ENCODE data around the gene DCP1B.
A peak's percentile ranks its signal among the peaks of the same experiment; 100 is the strongest.

The DCP1B gene

GRCh38 chr12:1970331-1970900 lies 33.8 kb downstream of the DCP1B start:
- WGBS (ENCODE audit: extremely low coverage, insufficient coverage, low lambda C conversion rate) = no CpG with 5 or more reads among the region's 3 CpGs

GRCh38 chr12:1966561-1967226 lies 37.6 kb downstream of the DCP1B start:
- Histone ChIP-seq H3K9ac (ENCODE audit: low read length) (no peak overlapping the region), H4K5ac (ENCODE audit: low read length) (no peak overlapping the region), H3K18ac (ENCODE audit: low read length) (no peak overlapping the region), H3K79me1 (ENCODE audit: low read length) (no peaks in the 10 kb centered on the region), H3K4ac (ENCODE audit: low read depth, low read length) (no peak overlapping the region), H2BK15ac (replicated peaks; ENCODE audit: low read depth) (no peak overlapping the region), H2BK120ac (ENCODE audit: low read depth, low read length) (no peak overlapping the region), H3K27me3 (ENCODE audit: insufficient read depth, low read length, poor library complexity) (no peaks in the 10 kb centered on the region), H3K56ac (ENCODE audit: low read length) (no peak overlapping the region), H2AK5ac (ENCODE audit: low read length) (no peak overlapping the region), H3K23ac (ENCODE audit: low read length) (no peak overlapping the region), H4K8ac (ENCODE audit: low read depth, low read length) (no peak overlapping the region), H3K4me2 (ENCODE audit: low read length) (no peak overlapping the region), H3K4me1 (ENCODE audit: control insufficient read depth, low read depth, low read length) (peaks cover 2% of the 10 kb centered on the region), H3K27ac (ENCODE audit: low read depth, low read length) (no peak overlapping the region), H3K79me2 (ENCODE audit: control insufficient read depth, insufficient read depth, low read length) (no peaks in the 10 kb centered on the region), H3K4me3 (ENCODE audit: low read length) (no peak overlapping the region), H3K36me3 (ENCODE audit: control insufficient read depth, insufficient read depth, low read length) (no peaks in the 10 kb centered on the region), H2BK5ac (ENCODE audit: low read length) (no peak overlapping the region)
- no CpG with 5 or more reads among the region's 4 CpGs for WGBS (ENCODE audit: extremely low coverage, insufficient coverage, low lambda C conversion rate)
- DNase-seq = no peak

More at GRCh38 chr12:1970331-1970900, 33.8 kb downstream of the DCP1B start:
- Histone ChIP-seq H3K4me2 (ENCODE audit: low read length) (no peak overlapping the region), H3K56ac (ENCODE audit: low read length) (no peak overlapping the region), H3K4ac (ENCODE audit: low read depth, low read length) (no peak overlapping the region), H4K8ac (ENCODE audit: low read depth, low read length) (no peak overlapping the region), H2BK15ac (replicated peaks; ENCODE audit: low read depth) (no peak overlapping the region), H2BK5ac (ENCODE audit: low read length) (no peak overlapping the region), H2AK5ac (ENCODE audit: low read length) (no peak overlapping the region), H3K9ac (ENCODE audit: low read length) (no peak overlapping the region), H3K18ac (ENCODE audit: low read length) (no peak overlapping the region), H3K4me3 (ENCODE audit: low read length) (no peak overlapping the region), H3K36me3 (ENCODE audit: control insufficient read depth, insufficient read depth, low read length) (no peaks in the 10 kb centered on the region), H3K79me2 (ENCODE audit: control insufficient read depth, insufficient read depth, low read length) (no peaks in the 10 kb centered on the region), H3K79me1 (ENCODE audit: low read length) (no peaks in the 10 kb centered on the region), H2BK120ac (ENCODE audit: low read depth, low read length) (no peak overlapping the region), H4K5ac (ENCODE audit: low read length) (no peak overlapping the region), H3K27me3 (ENCODE audit: insufficient read depth, low read length, poor library complexity) (no peaks in the 10 kb centered on the region), H3K4me1 (ENCODE audit: control insufficient read depth, low read depth, low read length) (peaks cover 2% of the 10 kb centered on the region), H3K23ac (ENCODE audit: low read length) (no peak overlapping the region), H3K27ac (ENCODE audit: low read depth, low read length) (no peak overlapping the region)
- DNase-seq = peak; percentile 35

- Histone ChIP-seq H3K56ac (ENCODE audit: low read length) (no peak overlapping the region), H3K79me1 (ENCODE audit: low read length) (no peaks in the 10 kb centered on the region), H2BK15ac (replicated peaks; ENCODE audit: low read depth) (no peak overlapping the region), H3K4ac (ENCODE audit: low read depth, low read length) (no peak overlapping the region), H3K79me2 (ENCODE audit: control insufficient read depth, insufficient read depth, low read length) (no peaks in the 10 kb centered on the region), H3K4me2 (ENCODE audit: low read length) (no peak overlapping the region), H4K5ac (ENCODE audit: low read length) (no peak overlapping the region), H2BK5ac (ENCODE audit: low read length) (no peak overlapping the region), H3K23ac (ENCODE audit: low read length) (no peak overlapping the region), H3K4me1 (ENCODE audit: control insufficient read depth, low read depth, low read length) (peaks cover 2% of the 10 kb centered on the region), H3K27ac (ENCODE audit: low read depth, low read length) (no peak overlapping the region), H2BK120ac (ENCODE audit: low read depth, low read length) (no peak overlapping the region), H3K27me3 (ENCODE audit: insufficient read depth, low read length, poor library complexity) (no peaks in the 10 kb centered on the region), H4K8ac (ENCODE audit: low read depth, low read length) (no peak overlapping the region), H3K9ac (ENCODE audit: low read length) (no peak overlapping the region), H3K18ac (ENCODE audit: low read length) (no peak overlapping the region), H2AK5ac (ENCODE audit: low read length) (no peak overlapping the region), H3K36me3 (ENCODE audit: control insufficient read depth, insufficient read depth, low read length) (no peaks in the 10 kb centered on the region), H3K4me3 (ENCODE audit: low read length) (no peak overlapping the region)
- peak; percentile 1 for DNase-seq
- no CpG with 5 or more reads among the region's 2 CpGs for WGBS (ENCODE audit: extremely low coverage, insufficient coverage, low lambda C conversion rate)
Measured at GRCh38 chr12:1965916-1966315, 38.3 kb downstream of the DCP1B start.

- Histone ChIP-seq H2AK5ac (ENCODE audit: low read length) (no peak overlapping the region), H2BK5ac (ENCODE audit: low read length) (no peak overlapping the region), H3K23ac (ENCODE audit: low read length) (no peak overlapping the region), H3K79me2 (ENCODE audit: control insufficient read depth, insufficient read depth, low read length) (no peaks in the 10 kb centered on the region), H4K5ac (ENCODE audit: low read length) (no peak overlapping the region), H3K27ac (ENCODE audit: low read depth, low read length) (no peak overlapping the region), H3K4me1 (ENCODE audit: control insufficient read depth, low read depth, low read length) (no peaks in the 10 kb centered on the region), H3K79me1 (ENCODE audit: low read length) (no peaks in the 10 kb centered on the region), H4K8ac (ENCODE audit: low read depth, low read length) (no peak overlapping the region), H3K36me3 (ENCODE audit: control insufficient read depth, insufficient read depth, low read length) (no peaks in the 10 kb centered on the region), H2BK15ac (replicated peaks; ENCODE audit: low read depth) (no peak overlapping the region), H3K4me3 (ENCODE audit: low read length) (no peak overlapping the region), H3K4ac (ENCODE audit: low read depth, low read length) (no peak overlapping the region), H3K9ac (ENCODE audit: low read length) (no peak overlapping the region), H3K4me2 (ENCODE audit: low read length) (no peak overlapping the region), H3K56ac (ENCODE audit: low read length) (no peak overlapping the region), H3K27me3 (ENCODE audit: insufficient read depth, low read length, poor library complexity) (no peaks in the 10 kb centered on the region), H3K18ac (ENCODE audit: low read length) (no peak overlapping the region), H2BK120ac (ENCODE audit: low read depth, low read length) (no peak overlapping the region)
- no CpG with 5 or more reads among the region's 5 CpGs for WGBS (ENCODE audit: extremely low coverage, insufficient coverage, low lambda C conversion rate)
- no peak for DNase-seq
Measured at GRCh38 chr12:1962051-1963020, 41.9 kb downstream of the DCP1B start.

GRCh38 chr12:1956716-1957115 lies 47.5 kb downstream of the DCP1B start:
- Histone ChIP-seq H3K23ac (ENCODE audit: low read length) (no peak overlapping the region), H3K4me3 (ENCODE audit: low read length) (no peak overlapping the region), H2BK15ac (replicated peaks; ENCODE audit: low read depth) (no peak overlapping the region), H2AK5ac (ENCODE audit: low read length) (no peak overlapping the region), H3K4me1 (ENCODE audit: control insufficient read depth, low read depth, low read length) (no peaks in the 10 kb centered on the region), H3K4ac (ENCODE audit: low read depth, low read length) (no peak overlapping the region), H2BK5ac (ENCODE audit: low read length) (no peak overlapping the region), H3K56ac (ENCODE audit: low read length) (no peak overlapping the region), H3K27me3 (ENCODE audit: insufficient read depth, low read length, poor library complexity) (no peaks in the 10 kb centered on the region), H3K79me2 (ENCODE audit: control insufficient read depth, insufficient read depth, low read length) (no peaks in the 10 kb centered on the region), H4K5ac (ENCODE audit: low read length) (no peak overlapping the region), H3K4me2 (ENCODE audit: low read length) (no peak overlapping the region), H4K8ac (ENCODE audit: low read depth, low read length) (no peak overlapping the region), H3K27ac (ENCODE audit: low read depth, low read length) (no peak overlapping the region), H3K79me1 (ENCODE audit: low read length) (no peaks in the 10 kb centered on the region), H3K36me3 (ENCODE audit: control insufficient read depth, insufficient read depth, low read length) (peaks cover 2% of the 10 kb centered on the region), H3K18ac (ENCODE audit: low read length) (no peak overlapping the region), H3K9ac (ENCODE audit: low read length) (no peak overlapping the region), H2BK120ac (ENCODE audit: low read depth, low read length) (no peak overlapping the region)
- WGBS (ENCODE audit: extremely low coverage, insufficient coverage, low lambda C conversion rate) = no CpG with 5 or more reads among the region's 3 CpGs
- no peak for DNase-seq
